Thyroid gland (tissue), 4 donors: ENCODE results near the gene GPR3. TPM values are rescaled to one million over a fixed set of nuclear protein-coding genes. Genes with fewer than 3 reads are reported as not detected.

Experiments
- DNase-seq, 2 donors: peaks; one replicate each; pipeline ENCODE4 v3.0.0-alpha.2; 2019
- H3K27ac ChIP-seq, 3 donors: fragments of 200-600 bp; sonication (generic); 1 replicate in 2 of 3; 2 replicates in 1 of 3; pipeline ENCODE4 v1.5.1; 2016 to 2019; ENCODE audit warnings: mild to moderate bottlenecking in 1 of 3, moderate library complexity in 1 of 3
- H3K27me3 ChIP-seq: fragments of 200-600 bp; sonication (generic); one replicate; pipeline ENCODE4 v1.5.1; 2019
- H3K36me3 ChIP-seq, 2 donors: fragments of 200-600 bp; sonication (generic); one replicate each; pipeline ENCODE4 v1.5.1; 2016 to 2019
- H3K4me1 ChIP-seq, 2 donors: fragments of 200-600 bp; sonication (generic); one replicate each; pipeline ENCODE4 v1.5.1; 2017 to 2019
- H3K4me3 ChIP-seq, 3 donors: fragments of 200-600 bp; sonication (generic); replicated peaks in 1 of 3; 1 replicate in 2 of 3; 2 replicates in 1 of 3; pipeline ENCODE4 v1.5.1; 2016; ENCODE audit warnings: mild to moderate bottlenecking in 1 of 3
- H3K9me3 ChIP-seq: fragments of 200-600 bp; sonication (generic); one replicate; pipeline ENCODE4 v1.5.1; 2017
- CTCF ChIP-seq, 6 experiments: fragments of 200-600 bp in 3 of 6; fragments of 450-650 bp in 3 of 6; sonication (generic) in 3 of 6; IDR thresholded peaks; one replicate each; pipeline ENCODE4 v1.5.1; 2016 to 2019; ENCODE audit warnings: antibody characterized with exemption in 6 of 6, mild to moderate bottlenecking in 2 of 6, inconsistent platforms in 1 of 6, moderate library complexity in 1 of 6
- POLR2A ChIP-seq, 2 donors: fragments of 450-650 bp; IDR thresholded peaks; one replicate each; pipeline ENCODE4 v1.6.1; 2017; ENCODE audit warnings: antibody characterized with exemption in 2 of 2, mild to moderate bottlenecking in 2 of 2, moderate library complexity in 1 of 2
- WGBS, 2 donors: methylation state at CpG; one replicate each; pipeline ENCODE4 v1.1.5; 2017; 5-methylcytosine and 5-hydroxymethylcytosine counted together
- intact Hi-C: fragments of 100-400 bp; cut with DNase I; formaldehyde crosslinking; loops from one replicate; pipeline ENCODE4 v1.15.1; 2023
- total RNA-seq, 4 donors: library from RNA; depleted of rRNA; stranded (reverse); fragments of >200 nt; gene quantifications; one replicate each; pipeline ENCODE4 v1.2.3, GENCODE V29; 2016

The GPR3 gene
- total RNA-seq, 4 donors from 2014 or later = 0.11 to 2.1 (median 0.60) TPM

- peak overlapping the region in 2 of 3 donors; percentile 28 to 39 for H3K27ac ChIP-seq
- intact Hi-C loops = no loop called here
- H3K4me1 ChIP-seq = peaks cover 3 to 10% of the 10 kb centered on the region in 2 donors
- H3K36me3 ChIP-seq = no peaks in the 10 kb centered on the region
- no peaks in the 10 kb centered on the region for H3K9me3 ChIP-seq
- TF ChIP-seq POLR2A (IDR thresholded peaks at IDR 0.05) (no peak), CTCF (IDR thresholded peaks at IDR 0.05) (peak in 1 of 6 experiments; percentile 10)
- peak; percentile 70 to 71 for DNase-seq
- no peak overlapping the region for H3K4me3 ChIP-seq
- H3K27me3 ChIP-seq = no peaks in the 10 kb centered on the region
- 80 to 82% methylated on average over 8 of the region's 11 CpGs for WGBS, 2 donors
These were observed 19.4 kb upstream of the GPR3 start for GRCh38 chr1:27372808-27373690.

- no peaks in the 10 kb centered on the region for H3K27me3 ChIP-seq
- H3K4me3 ChIP-seq = no peak within 1 kb of the TSS
- intact Hi-C loops = no loop called here
- WGBS, 2 donors = 84 to 86% methylated on average over 4 of the region's 4 CpGs
- peaks cover 3 to 12% of the 10 kb centered on the region in 2 donors for H3K4me1 ChIP-seq
- peak within 1 kb of the TSS in 1 of 3 donors; percentile 28 for H3K27ac ChIP-seq
- no peak for DNase-seq
- no peaks in the 10 kb centered on the region for H3K9me3 ChIP-seq
- H3K36me3 ChIP-seq = no peaks in the 10 kb centered on the region
- TF ChIP-seq POLR2A (IDR thresholded peaks at IDR 0.05) = no peak
- TF ChIP-seq CTCF (IDR thresholded peaks at IDR 0.05) = no peak
These were observed 17.9 kb upstream of the GPR3 start, which contains the start of gene FCN3 for GRCh38 chr1:27374362-27375086. Gene FCN3, minus strand, starts transcription at chr1:27374824. Its CDS starts 6 bp downstream, at chr1:27374818.

GRCh38 chr1:27377760-27378495, 14.5 kb upstream of the GPR3 start:
- H3K27ac ChIP-seq = no peak overlapping the region
- no peaks in the 10 kb centered on the region for H3K27me3 ChIP-seq
- H3K9me3 ChIP-seq = no peaks in the 10 kb centered on the region
- H3K4me3 ChIP-seq = no peak overlapping the region
- 86 to 88% methylated on average over 12 of the region's 12 CpGs for WGBS, 2 donors
- TF ChIP-seq POLR2A (IDR thresholded peaks at IDR 0.05) = no peak
- no peak for TF ChIP-seq CTCF (IDR thresholded peaks at IDR 0.05)
- H3K4me1 ChIP-seq = peaks cover 0 to 32% of the 10 kb centered on the region in 2 donors
- intact Hi-C loops = no loop called here
- DNase-seq = no peak
- no peaks in the 10 kb centered on the region for H3K36me3 ChIP-seq

GRCh38 chr1:27379564-27380122, 12.8 kb upstream of the GPR3 start:
- Histone ChIP-seq H3K4me3 (no peak overlapping the region), H3K4me1 (peaks cover 0 to 30% of the 10 kb centered on the region in 2 donors), H3K27ac (no peak overlapping the region), H3K9me3 (no peaks in the 10 kb centered on the region), H3K36me3 (no peaks in the 10 kb centered on the region), H3K27me3 (no peaks in the 10 kb centered on the region)
- no peak for DNase-seq
- intact Hi-C loops = no loop called here
- 70 to 77% methylated on average over 6 to 9 of the region's 11 CpGs for WGBS, 2 donors
- no peak for TF ChIP-seq CTCF (IDR thresholded peaks at IDR 0.05)
- TF ChIP-seq POLR2A (IDR thresholded peaks at IDR 0.05) = no peak
